K562 (cell line): ENCODE measurements around the gene MICU2. TPM values are rescaled to one million over a fixed set of nuclear protein-coding genes. Genes with fewer than 3 reads are reported as not detected.

Experiments
- ATAC-seq: fragments of 200-7000 bp; cut with Tn5 transposase; 3 replicates; pipeline ENCODE4 v1.9.1; 2020; ENCODE audit warnings: moderate library complexity
- BruUV-seq: library from RNA; stranded (reverse); fragments of 400-500 nt; replicated peaks from 2 replicates; lab custom pipeline; 2021; lab: Mats Ljungman, UMichigan
- CTCF ChIA-PET: fragments of 300-600 bp; formaldehyde crosslinking; extraction: SDS; loops from one replicate; lab custom pipeline; 2021; ENCODE audit warnings: low intra/inter-chr PET ratio; lab: Yijun Ruan, JAX
- POLR2A ChIA-PET: fragments of 300-600, 350-650 bp; sonication (Branson Sonifier 250); formaldehyde crosslinking; extraction: SDS; loops from one replicate; lab custom pipeline; 2021; ENCODE audit warnings: antibody characterized with exemption, inconsistent platforms; lab: Yijun Ruan, JAX
- DNase-seq, 4 experiments: peaks; one replicate each; pipeline versions ENCODE4 v3.0.0 to v3.0.0-alpha.2; 2011 to 2018; ENCODE audit warnings: low spot score in 3 of 4, mixed read lengths in 3 of 4; ENCODE audit errors: extremely low read depth in 1 of 4
- FAIRE-seq: peaks from 2 replicates; lab custom pipeline; 2011; peaks lifted over from hg19 to GRCh38; lab: Jason Lieb, UNC
- H2AFZ ChIP-seq: 2 replicates; pipeline ENCODE4 v1.6.0; 2011; ENCODE audit warnings: low read depth, low read length, control low read depth, inconsistent platforms
- H3K27ac ChIP-seq: fragments of 200-600 bp; 3 replicates; pipeline ENCODE4 v1.8.0; 2011; ENCODE audit warnings: low read depth, mild to moderate bottlenecking, control low read depth, inconsistent platforms, low read length, moderate library complexity, mixed read lengths; ENCODE audit errors: extremely low read depth
- H3K27me3 ChIP-seq, 2 experiments: fragments of 300-600 bp in 1 of 2; 2 replicates in 1 of 2; 3 replicates in 1 of 2; pipeline versions ENCODE4 v1.6.0 to v1.8.0; 2011; ENCODE audit warnings: inconsistent platforms in 2 of 2, low read length in 2 of 2, mild to moderate bottlenecking in 1 of 2, mixed read lengths in 1 of 2, moderate library complexity in 1 of 2; ENCODE audit not compliant: control insufficient read depth in 2 of 2, insufficient read depth in 2 of 2
- H3K36me3 ChIP-seq: fragments of 300-600 bp; 3 replicates; pipeline ENCODE4 v1.8.0; 2011; ENCODE audit warnings: mild to moderate bottlenecking, low read length, inconsistent platforms; ENCODE audit not compliant: control insufficient read depth, insufficient read depth
- H3K4me1 ChIP-seq, 2 experiments: fragments of 200-600 bp in 1 of 2; replicated peaks in 1 of 2; 2 replicates in 1 of 2; 3 replicates in 1 of 2; pipeline versions ENCODE4 v1.5.1 to v1.8.0; 2011; ENCODE audit warnings: inconsistent platforms in 2 of 2, low read length in 2 of 2, mild to moderate bottlenecking in 1 of 2, mixed read lengths in 1 of 2, moderate library complexity in 1 of 2; ENCODE audit not compliant: control insufficient read depth in 2 of 2, insufficient read depth in 2 of 2
- H3K4me2 ChIP-seq: 2 replicates; pipeline ENCODE4 v1.6.1; 2011; ENCODE audit warnings: low read length, control low read depth, inconsistent platforms, mixed read lengths; ENCODE audit not compliant: insufficient read depth
- H3K4me3 ChIP-seq: fragments of 200-600 bp; sonication (generic), shearing (Covaris generic); 2 replicates; pipeline ENCODE4 v1.5.1; 2016; ENCODE audit warnings: control low read depth, inconsistent platforms
- H3K79me2 ChIP-seq: fragments of 200-600 bp; 3 replicates; pipeline ENCODE4 v1.8.0; 2011; ENCODE audit warnings: low read length, inconsistent platforms; ENCODE audit not compliant: control insufficient read depth, insufficient read depth
- H3K9ac ChIP-seq, 2 experiments: 2 replicates each; pipeline versions ENCODE4 v1.6.0 to v1.6.1; 2011; ENCODE audit warnings: low read depth in 2 of 2, low read length in 2 of 2, control low read depth in 1 of 2, inconsistent platforms in 1 of 2, mild to moderate bottlenecking in 1 of 2, mixed read lengths in 1 of 2; ENCODE audit not compliant: insufficient read depth in 1 of 2
- H3K9me1 ChIP-seq: one replicate; pipeline ENCODE4 v1.6.0; 2011; ENCODE audit warnings: inconsistent platforms, mild to moderate bottlenecking, low read length, moderate library complexity; ENCODE audit not compliant: control insufficient read depth, insufficient read depth
- H3K9me3 ChIP-seq: replicated peaks from 2 replicates; pipeline ENCODE4 v1.5.1; 2011; ENCODE audit warnings: low read depth, low read length, inconsistent platforms; ENCODE audit not compliant: control insufficient read depth, insufficient read depth
- H4K20me1 ChIP-seq: replicated peaks from 2 replicates; pipeline ENCODE4 v1.6.1; 2011; ENCODE audit warnings: low read length, inconsistent platforms, mixed read lengths; ENCODE audit not compliant: control insufficient read depth, insufficient read depth
- CTCF ChIP-seq, 3 experiments: IDR thresholded peaks in 2 of 3; conservative IDR thresholded peaks in 1 of 3; 2 replicates each; pipeline ENCODE4 v1.5.1; 2011 to 2012; ENCODE audit warnings: low read length in 3 of 3, mild to moderate bottlenecking in 3 of 3, control low read depth in 2 of 3, improper control_type of control experiment in 1 of 3, inconsistent platforms in 1 of 3, low read depth in 1 of 3, mixed read lengths in 1 of 3, moderate library complexity in 1 of 3; ENCODE audit not compliant: insufficient read depth in 2 of 3
- LCOR ChIP-seq: sonication (generic); formaldehyde crosslinking; IDR thresholded peaks from 2 replicates; pipeline ENCODE4 v1.8.0; 2022; ENCODE audit warnings: mild to moderate bottlenecking, missing genetic modification reagents
- REST ChIP-seq, 2 experiments: fragments of 450-650 bp; formaldehyde crosslinking in 1 of 2; IDR thresholded peaks; 2 replicates each; pipeline versions ENCODE4 v1.4.0 to v1.6.1; 2014 to 2020; ENCODE audit warnings: mild to moderate bottlenecking in 2 of 2, borderline replicate concordance in 1 of 2, low read depth in 1 of 2
- SIRT6 ChIP-seq: IDR thresholded peaks from one replicate; pipeline ENCODE4 v1.6.1; 2012; ENCODE audit warnings: low read depth, mild to moderate bottlenecking, control low read depth, inconsistent platforms, low read length, moderate library complexity
- SMC3 ChIP-seq: conservative IDR thresholded peaks from 2 replicates; pipeline ENCODE4 v1.6.1; 2011; ENCODE audit warnings: low read depth, low read length, improper control_type of control experiment; ENCODE audit not compliant: insufficient read depth
- U2AF1 ChIP-seq: fragments of 200-400 bp; formaldehyde crosslinking; optimal IDR thresholded peaks from 2 replicates; pipeline ENCODE3; 2017; ENCODE audit warnings: mild to moderate bottlenecking, low read depth, low read length, moderate library complexity
- ZNF512 ChIP-seq: IDR thresholded peaks from 2 replicates; pipeline ENCODE4 v1.6.1; 2016; ENCODE audit warnings: missing genetic modification characterization, missing compliant biosample characterization
- WGBS: fragments of 100-300 bp; shearing (Covaris generic); methylation state at CpG from one replicate; pipeline ENCODE4 v1.1.6; 2016; ENCODE audit warnings: low coverage, mixed read lengths; ENCODE audit not compliant: insufficient coverage; ENCODE audit errors: missing lambda C conversion rate; 5-methylcytosine and 5-hydroxymethylcytosine counted together
- in situ Hi-C: fragments of 300-500 bp; cut with MboI; formaldehyde crosslinking; loops from 4 replicates; pipeline ENCODE4 v1.15.0; 2018; ENCODE audit warnings: inconsistent platforms, mixed read lengths
- intact Hi-C: fragments of 100-400 bp; cut with micrococcal nuclease; formaldehyde crosslinking; loops from 2 replicates; pipeline ENCODE4 v1.14.2; 2022
- polyA plus RNA-seq, 8 experiments: library from polyadenylated mRNA; depleted of rRNA in 4 of 8; stranded (reverse) in 5 of 8; unstranded in 3 of 8; fragments of >200 nt; fragmentation: Nextera tagmentation in 2 of 8; fragmentation: Illumina TruSeq in 1 of 8; extraction: Ambion mirVana in 2 of 8; extraction: Trizol in 1 of 8; gene quantifications; 2 replicates each; pipeline versions ENCODE4 v1.2.1 to v1.2.3, GENCODE V29; 2011 to 2014; ENCODE audit warnings: inconsistent platforms in 1 of 8, missing spikeins in 1 of 8
- total RNA-seq, 7 experiments: library from RNA; depleted of rRNA in 6 of 7; stranded (reverse); fragments of >200 nt in 6 of 7; fragmentation: Illumina TruSeq in 2 of 7; extraction: Trizol in 2 of 7; gene quantifications; 2 replicates each; pipeline versions ENCODE4 v1.2.1 to v1.2.3, GENCODE V29; 2011 to 2021; ENCODE audit warnings: low replicate concordance in 1 of 7

Gene MICU2
- total and polyA plus RNA-seq, 9 of the 15 experiments (the other 6 are each of a cell fraction or from before 2014, with no cell fraction given), result 9.1 to 41.8 (median 33.4) TPM

- BruUV-seq, result no TSS peak
- Histone ChIP-seq H4K20me1 (no peaks in the 10 kb centered on the region), H3K4me3 (no peak overlapping the region), H3K9me1 (no peaks in the 10 kb centered on the region), H3K4me1 (no peaks in the 10 kb centered on the region), H3K9ac (no peak overlapping the region), H3K36me3 (no peaks in the 10 kb centered on the region), H2AFZ (peak overlapping the region; percentile 74), H3K27ac (no peak overlapping the region), H3K79me2 (no peaks in the 10 kb centered on the region), H3K27me3 (no peaks in the 10 kb centered on the region), H3K4me2 (peak overlapping the region; percentile 50), H3K9me3 (no peaks in the 10 kb centered on the region)
- intact Hi-C loops (loop anchor here (1.0 to 10.0 kb wide), 5 partner anchors 132 to 987 kb away; no protein-coding TSS in a partner anchor), in situ Hi-C loops (loop anchor here (25.0 kb wide), 1 partner anchor 1308 kb away; no protein-coding TSS in a partner anchor)
- ChIA-PET CTCF (interaction anchor here (0.8 to 1.5 kb wide), 4 partner anchors 103 to 1297 kb away, joined by 3 to 5 read pairs (median 4); no protein-coding TSS in a partner anchor), POLR2A (no interaction called here)
- WGBS, result 9% methylated on average over 6 of the region's 8 CpGs
- DNase-seq (peak; percentile 17 to 77 (median 18)), FAIRE-seq (peak; percentile 87), ATAC-seq (peak; percentile 77)
- TF ChIP-seq SMC3 (peak; percentile 40; the same call in 1 of the 2 replicates), U2AF1 (peak; percentile 36), REST (IDR thresholded peaks at IDR 0.05; ENCODE audit: borderline replicate concordance) (peak; percentile 51; the same call in 1 of the 2 replicates), REST (CRISPR knock-in tag; IDR thresholded peaks at IDR 0.05; ENCODE audit: low read depth) (no peak), SIRT6 (no peak), LCOR (CRISPR knock-in tag) (no peak), CTCF (IDR thresholded peaks at IDR 0.05 in 2 of 3, conservative IDR thresholded peaks at IDR 0.05 in 1 of 3; ENCODE audit: insufficient read depth in 2 of 3, low read depth in 1 of 3, low read length in 3 of 3) (peak; percentile 34 to 68 (median 48); a peak in 3 of 6 replicates), ZNF512 (tag) (peak; percentile 91)
Measured at GRCh38 chr13:21478881-21479808, 124.8 kb downstream of the MICU2 start.
